MM.1S (cell line): ENCODE data around the gene MESD.

ENCODE experiments used
- DNase-seq: peaks from one replicate; pipeline ENCODE4 v3.0.0-alpha.2; 2015
- H2AFZ ChIP-seq: fragments of 300-600 bp; sonication (generic); 2 replicates; pipeline ENCODE4 v1.6.0; 2016; ENCODE audit warnings: antibody characterized with exemption, low read length
- H3F3A ChIP-seq: fragments of 300-600 bp; sonication (generic); 2 replicates; pipeline ENCODE4 v1.6.1; 2016; ENCODE audit warnings: mild to moderate bottlenecking, antibody characterized with exemption, low read length, moderate library complexity, mixed read lengths; ENCODE audit not compliant: insufficient read depth
- H3K27ac ChIP-seq: fragments of 300-600 bp; sonication (generic); 2 replicates; pipeline ENCODE4 v1.5.1; 2016; ENCODE audit warnings: mild to moderate bottlenecking, low read length
- H3K27me3 ChIP-seq: fragments of 300-600 bp; sonication (generic); replicated peaks from 2 replicates; pipeline ENCODE4 v1.6.0; 2016; ENCODE audit warnings: low read length; ENCODE audit not compliant: insufficient read depth
- H3K36me3 ChIP-seq: fragments of 300-600 bp; sonication (generic); replicated peaks from 2 replicates; pipeline ENCODE4 v1.6.1; 2016; ENCODE audit warnings: mild to moderate bottlenecking, low read length, mixed read lengths; ENCODE audit not compliant: insufficient read depth
- H3K4me1 ChIP-seq: fragments of 300-600 bp; sonication (generic); 2 replicates; pipeline ENCODE4 v1.6.1; 2016; ENCODE audit warnings: low read length, mixed read lengths
- H3K4me2 ChIP-seq: fragments of 300-600 bp; sonication (generic); 2 replicates; pipeline ENCODE4 v1.6.0; 2016; ENCODE audit warnings: low read depth, low read length
- H3K4me3 ChIP-seq: fragments of 300-600 bp; sonication (generic); 2 replicates; pipeline ENCODE4 v1.5.1; 2016; ENCODE audit warnings: low read length, mixed read lengths
- H3K79me2 ChIP-seq: fragments of 300-600 bp; sonication (generic); 2 replicates; pipeline ENCODE4 v1.6.1; 2016; ENCODE audit warnings: mixed run types, low read length, mixed read lengths
- H3K9ac ChIP-seq: fragments of 300-600 bp; sonication (generic); 2 replicates; pipeline ENCODE4 v1.6.1; 2016; ENCODE audit warnings: low read length, mixed read lengths
- H3K9me2 ChIP-seq: fragments of 300-600 bp; sonication (generic); replicated peaks from 2 replicates; pipeline ENCODE4 v1.6.1; 2016; ENCODE audit warnings: mild to moderate bottlenecking, low read length, mixed read lengths; ENCODE audit not compliant: insufficient read depth
- H3K9me3 ChIP-seq: fragments of 300-600 bp; sonication (generic); replicated peaks from 2 replicates; pipeline ENCODE4 v1.6.1; 2016; ENCODE audit warnings: mild to moderate bottlenecking, low read length, mixed read lengths; ENCODE audit not compliant: insufficient read depth
- H4K20me1 ChIP-seq: fragments of 300-600 bp; sonication (generic); 2 replicates; pipeline ENCODE4 v1.6.1; 2016; ENCODE audit warnings: mild to moderate bottlenecking, low read length, moderate library complexity, mixed read lengths; ENCODE audit not compliant: insufficient read depth
- EZH2 ChIP-seq: fragments of 300-600 bp; sonication (generic); optimal IDR thresholded peaks from 2 replicates; pipeline ENCODE3; 2017; ENCODE audit warnings: low read depth, mild to moderate bottlenecking, antibody characterized with exemption, low read length, mixed read lengths
- EZH2phosphoT487 ChIP-seq: fragments of 300-600 bp; sonication (generic); IDR thresholded peaks from 2 replicates; pipeline ENCODE4 v1.6.1; 2018; ENCODE audit warnings: antibody characterized with exemption, low read length
- TF ChIP-seq, protein P1 (sequence below): fragments of 300-600 bp; sonication (generic); IDR thresholded peaks from 2 replicates; pipeline ENCODE4 v1.5.1; 2016; ENCODE audit warnings: antibody characterized with exemption, low read length, mixed read lengths

Gene MESD

DNA sequence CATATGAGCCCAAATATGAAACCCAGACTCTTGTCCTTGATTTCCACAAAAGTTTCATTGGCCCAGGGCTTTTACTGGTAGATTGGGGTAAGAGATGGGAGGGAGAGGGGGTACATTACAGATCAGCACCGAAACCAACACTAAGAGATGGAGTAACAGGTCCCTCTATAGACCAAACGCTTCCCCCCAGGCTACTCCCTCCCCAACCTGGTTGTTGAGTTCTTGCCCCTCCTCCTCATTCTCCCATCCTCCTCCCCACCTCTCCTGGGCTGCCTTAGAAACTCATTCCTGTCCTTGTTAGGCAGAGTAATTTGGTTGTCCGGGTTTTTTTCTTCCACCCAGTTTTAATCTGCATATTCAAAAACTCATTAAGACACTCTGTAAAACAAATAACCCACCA lies 74.1 kb downstream of the MESD start:
- H2AFZ ChIP-seq = no peak overlapping the region
- DNase-seq = no peak
- no peak overlapping the region for H3K9ac ChIP-seq
- no peaks in the 10 kb centered on the region for H3K36me3 ChIP-seq
- no peaks in the 10 kb centered on the region for H3K9me3 ChIP-seq
- H3K27ac ChIP-seq = no peak overlapping the region
- no peak overlapping the region for H3K4me3 ChIP-seq
- H3K4me2 ChIP-seq = no peak overlapping the region
- no peaks in the 10 kb centered on the region for H4K20me1 ChIP-seq
- no peaks in the 10 kb centered on the region for H3K9me2 ChIP-seq
- TF ChIP-seq, protein P1, sequence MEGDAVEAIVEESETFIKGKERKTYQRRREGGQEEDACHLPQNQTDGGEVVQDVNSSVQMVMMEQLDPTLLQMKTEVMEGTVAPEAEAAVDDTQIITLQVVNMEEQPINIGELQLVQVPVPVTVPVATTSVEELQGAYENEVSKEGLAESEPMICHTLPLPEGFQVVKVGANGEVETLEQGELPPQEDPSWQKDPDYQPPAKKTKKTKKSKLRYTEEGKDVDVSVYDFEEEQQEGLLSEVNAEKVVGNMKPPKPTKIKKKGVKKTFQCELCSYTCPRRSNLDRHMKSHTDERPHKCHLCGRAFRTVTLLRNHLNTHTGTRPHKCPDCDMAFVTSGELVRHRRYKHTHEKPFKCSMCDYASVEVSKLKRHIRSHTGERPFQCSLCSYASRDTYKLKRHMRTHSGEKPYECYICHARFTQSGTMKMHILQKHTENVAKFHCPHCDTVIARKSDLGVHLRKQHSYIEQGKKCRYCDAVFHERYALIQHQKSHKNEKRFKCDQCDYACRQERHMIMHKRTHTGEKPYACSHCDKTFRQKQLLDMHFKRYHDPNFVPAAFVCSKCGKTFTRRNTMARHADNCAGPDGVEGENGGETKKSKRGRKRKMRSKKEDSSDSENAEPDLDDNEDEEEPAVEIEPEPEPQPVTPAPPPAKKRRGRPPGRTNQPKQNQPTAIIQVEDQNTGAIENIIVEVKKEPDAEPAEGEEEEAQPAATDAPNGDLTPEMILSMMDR = no peak
- TF ChIP-seq EZH2phosphoT487 (no peak), EZH2 (no peak)
- no peaks in the 10 kb centered on the region for H3F3A ChIP-seq
- H3K27me3 ChIP-seq = no peaks in the 10 kb centered on the region
- no peaks in the 10 kb centered on the region for H3K79me2 ChIP-seq
- no peaks in the 10 kb centered on the region for H3K4me1 ChIP-seq

DNA sequence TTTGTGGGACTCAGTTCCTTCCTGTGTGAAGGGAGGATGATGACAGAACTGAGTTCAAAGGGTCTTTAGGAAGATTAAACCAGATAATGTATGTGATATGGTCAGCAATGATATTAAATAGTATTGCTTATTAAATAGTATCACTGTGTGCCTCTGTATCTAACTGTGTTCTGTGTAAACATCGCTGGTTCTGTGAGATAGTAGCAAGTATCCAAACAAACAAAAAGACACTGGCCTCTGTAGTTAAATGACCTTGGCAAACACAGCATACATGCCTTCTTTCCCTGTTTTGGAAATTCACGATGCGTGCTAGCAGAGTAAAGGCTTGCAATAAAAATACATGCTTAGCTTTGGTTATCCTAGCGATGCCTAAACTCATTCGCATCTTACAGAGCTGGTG lies 76.1 kb downstream of the MESD start:
- no peak for DNase-seq

DNA sequence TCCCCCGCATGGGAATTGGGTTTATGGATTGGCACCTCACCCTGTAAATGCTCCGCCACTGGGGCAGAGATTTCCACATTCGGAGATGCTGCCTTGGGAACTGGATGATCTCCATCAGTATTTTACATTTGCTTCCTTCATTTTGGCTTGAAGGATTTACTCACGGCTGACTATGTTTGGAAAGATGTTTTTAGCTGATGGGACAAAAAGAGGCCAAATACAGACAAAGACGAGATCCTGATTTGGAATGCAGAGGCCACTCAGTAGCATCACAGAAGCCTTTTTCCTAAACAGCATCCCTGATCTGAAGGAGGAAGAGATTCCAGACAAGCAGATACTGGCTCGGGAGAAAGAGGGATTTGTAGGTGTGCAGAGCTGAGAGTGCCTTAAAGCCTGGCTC lies 76.9 kb downstream of the MESD start:
- Histone ChIP-seq H2AFZ (no peak overlapping the region), H3K36me3 (no peaks in the 10 kb centered on the region), H3K27ac (no peak overlapping the region), H3K27me3 (no peaks in the 10 kb centered on the region), H3K9me3 (no peaks in the 10 kb centered on the region), H3K4me1 (no peaks in the 10 kb centered on the region), H3K9ac (no peak overlapping the region), H3K9me2 (no peaks in the 10 kb centered on the region), H3K4me2 (no peak overlapping the region), H3K4me3 (no peak overlapping the region), H3K79me2 (no peaks in the 10 kb centered on the region), H3F3A (no peaks in the 10 kb centered on the region), H4K20me1 (no peaks in the 10 kb centered on the region)
- TF ChIP-seq, protein P1 = no peak
- TF ChIP-seq EZH2 (no peak), EZH2phosphoT487 (no peak)
- no peak for DNase-seq

More for the DNA sequence above, 76.1 kb downstream of the MESD start:
- Histone ChIP-seq H3K27me3 (no peaks in the 10 kb centered on the region), H3K4me3 (no peak overlapping the region), H4K20me1 (no peaks in the 10 kb centered on the region), H3F3A (no peaks in the 10 kb centered on the region), H3K27ac (no peak overlapping the region), H3K9me3 (no peaks in the 10 kb centered on the region), H2AFZ (no peak overlapping the region), H3K9me2 (no peaks in the 10 kb centered on the region), H3K4me2 (no peak overlapping the region), H3K4me1 (no peaks in the 10 kb centered on the region), H3K36me3 (no peaks in the 10 kb centered on the region), H3K79me2 (no peaks in the 10 kb centered on the region), H3K9ac (no peak overlapping the region)
- TF ChIP-seq, protein P1 = no peak
- TF ChIP-seq EZH2 = no peak
- TF ChIP-seq EZH2phosphoT487 = no peak
